ENCODE results near the gene CLCN4.

Gene CLCN4

DNA sequence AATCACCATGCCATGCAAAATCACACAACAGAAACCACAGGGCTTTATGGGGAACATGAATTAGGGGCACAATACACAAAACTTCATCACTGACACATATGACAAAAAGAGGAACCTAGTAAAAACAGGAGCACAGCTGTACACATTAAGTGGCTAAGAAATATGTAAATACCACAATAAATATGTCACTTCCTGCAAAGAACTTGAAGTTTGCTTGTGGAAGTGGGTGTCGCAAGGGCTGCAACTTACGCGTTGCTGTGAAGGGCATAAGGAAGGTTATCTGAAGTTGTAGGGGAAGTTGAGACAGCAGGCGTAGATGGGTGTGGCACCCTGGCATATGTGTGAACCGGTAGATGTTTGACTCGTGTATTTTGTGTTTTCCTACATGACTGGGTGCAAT lies 42.4 kb downstream of the CLCN4 start:
- DNase-seq: no peak

DNA sequence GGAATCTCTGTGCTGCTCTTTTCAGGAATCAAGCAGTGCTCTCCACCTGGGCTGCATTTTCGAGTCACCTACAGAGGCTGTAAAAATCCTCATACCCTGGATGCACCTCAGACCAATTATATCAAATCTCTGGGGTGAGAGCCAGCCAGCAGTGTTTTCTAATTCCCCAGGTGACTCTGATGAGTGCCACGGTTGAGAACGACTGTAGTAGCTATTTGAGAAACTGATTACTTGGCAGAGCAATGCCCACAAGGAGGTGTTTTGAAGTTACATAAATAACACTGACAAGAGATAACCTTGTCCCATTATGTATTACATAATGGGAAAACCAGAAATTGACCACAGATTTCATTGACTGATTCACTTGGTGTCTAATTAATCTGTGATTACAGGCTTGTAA lies 46.8 kb downstream of the CLCN4 start:
- no peak for DNase-seq

DNA sequence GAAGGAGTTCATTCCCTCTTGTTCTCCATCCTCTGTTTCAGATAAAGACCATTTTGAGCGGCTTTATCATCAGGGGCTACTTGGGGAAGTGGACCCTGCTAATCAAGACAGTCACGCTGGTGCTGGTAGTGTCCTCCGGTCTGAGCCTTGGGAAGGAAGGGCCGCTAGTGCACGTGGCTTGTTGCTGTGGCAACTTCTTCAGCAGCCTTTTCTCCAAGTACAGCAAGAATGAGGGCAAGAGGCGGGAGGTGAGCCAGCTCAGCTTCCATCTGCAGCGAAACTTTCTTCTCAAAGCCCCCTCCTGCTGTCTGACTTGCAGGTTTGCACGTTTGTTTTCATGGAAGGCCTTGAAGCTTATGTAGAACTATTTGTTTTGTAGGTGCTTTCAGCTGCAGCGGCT lies 49.5 kb downstream of the CLCN4 start:
- no peak for DNase-seq

- no peak for DNase-seq
These were observed 51.6 kb downstream of the CLCN4 start for GRCh38 chrX:10208281-10208856.

- no peak for DNase-seq
These were observed 52.2 kb downstream of the CLCN4 start for GRCh38 chrX:10208953-10209352.

DNA sequence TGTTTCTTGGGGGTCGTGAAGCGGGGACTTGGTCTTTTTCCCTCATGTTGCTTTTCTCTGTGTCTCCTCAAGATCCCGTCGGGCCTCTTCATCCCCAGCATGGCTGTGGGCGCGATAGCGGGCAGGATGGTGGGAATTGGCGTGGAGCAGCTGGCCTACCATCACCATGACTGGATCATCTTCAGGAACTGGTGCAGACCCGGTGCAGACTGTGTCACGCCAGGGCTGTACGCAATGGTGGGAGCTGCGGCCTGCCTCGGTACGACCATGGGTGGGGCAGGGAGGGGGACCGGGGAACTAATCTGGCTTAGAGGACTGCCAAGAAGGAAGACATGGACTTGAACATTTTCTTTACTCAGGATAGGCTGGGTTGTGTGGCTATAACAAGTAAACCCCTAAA lies 55.6 kb downstream of the CLCN4 start:
- DNase-seq: no peak

DNA sequence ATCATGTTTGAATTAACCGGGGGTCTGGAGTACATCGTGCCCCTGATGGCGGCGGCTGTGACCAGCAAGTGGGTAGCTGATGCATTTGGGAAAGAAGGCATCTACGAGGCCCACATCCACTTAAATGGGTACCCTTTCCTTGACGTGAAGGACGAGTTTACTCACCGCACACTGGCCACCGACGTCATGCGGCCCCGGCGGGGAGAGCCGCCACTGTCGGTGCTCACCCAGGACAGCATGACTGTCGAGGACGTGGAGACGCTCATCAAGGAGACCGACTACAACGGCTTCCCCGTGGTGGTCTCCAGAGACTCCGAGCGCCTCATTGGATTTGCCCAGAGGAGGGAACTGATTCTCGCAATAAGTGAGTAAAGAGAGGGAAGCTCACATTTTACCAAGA lies 56.9 kb downstream of the CLCN4 start:
- DNase-seq: no peak

DNA sequence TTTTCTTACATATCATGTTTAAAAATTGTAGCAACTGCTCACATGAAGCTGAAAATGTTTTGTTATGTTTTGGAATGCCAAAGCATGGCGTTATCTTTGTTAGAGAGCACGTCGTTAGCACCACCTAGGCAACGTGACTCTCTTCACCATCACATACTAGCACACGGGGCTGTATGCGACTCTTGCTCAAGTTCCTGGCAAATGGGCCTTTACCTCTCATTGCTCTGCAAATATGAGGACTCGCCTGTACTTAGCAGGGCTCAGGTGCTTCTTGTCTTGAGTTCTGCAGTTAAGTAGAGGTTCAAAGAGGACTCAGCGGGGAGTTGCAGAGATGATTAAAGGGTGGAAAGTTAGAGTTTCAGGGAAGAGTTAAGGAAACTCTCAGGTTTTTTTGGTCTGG lies 59.4 kb downstream of the CLCN4 start:
- no peak for DNase-seq

DNA sequence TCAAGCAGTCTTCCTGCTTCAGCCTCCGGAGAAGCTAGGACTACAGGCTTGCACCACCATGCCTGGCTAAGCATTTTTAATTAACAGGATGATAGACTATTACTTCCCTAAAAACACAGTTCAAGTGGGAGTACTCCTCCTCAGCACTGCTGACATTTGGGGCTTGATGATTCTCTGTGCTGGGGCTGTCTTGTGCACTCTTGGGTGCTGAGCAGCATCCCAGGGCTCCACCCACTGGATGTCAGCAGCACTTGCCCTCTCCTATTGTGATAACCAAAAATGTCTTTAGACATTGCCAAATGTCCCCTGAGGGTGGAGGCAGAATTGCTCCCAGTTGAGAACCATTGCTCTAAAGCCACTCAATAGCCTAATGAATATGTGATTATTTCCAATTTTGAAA lies 60.4 kb downstream of the CLCN4 start:
- DNase-seq: no peak

GRCh38 chrX:10221651-10222050 lies 64.9 kb downstream of the CLCN4 start:
- no peak for DNase-seq

DNA sequence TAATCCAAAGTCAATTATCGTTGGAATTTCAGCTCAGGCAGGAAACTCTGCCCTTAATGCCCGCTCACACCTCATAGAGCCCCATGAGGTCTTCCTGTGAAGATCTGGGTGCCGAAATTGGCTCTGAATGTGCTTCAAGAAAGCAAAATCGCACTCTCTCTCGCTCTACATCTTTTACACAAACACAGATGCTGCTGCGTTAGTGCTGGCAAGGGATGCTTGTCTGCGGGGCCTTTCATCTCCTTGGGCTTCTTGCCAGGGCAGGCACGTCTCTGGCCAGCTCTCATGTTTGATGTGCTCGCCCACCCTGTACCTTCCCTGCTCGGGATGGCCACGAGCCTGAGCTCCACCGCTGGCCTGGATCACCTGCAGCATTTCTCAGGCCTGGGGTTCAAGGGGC lies 66.5 kb downstream of the CLCN4 start:
- no peak for DNase-seq

- DNase-seq: no peak
These were observed 67.0 kb downstream of the CLCN4 start for GRCh38 chrX:10223781-10224180.

DNA sequence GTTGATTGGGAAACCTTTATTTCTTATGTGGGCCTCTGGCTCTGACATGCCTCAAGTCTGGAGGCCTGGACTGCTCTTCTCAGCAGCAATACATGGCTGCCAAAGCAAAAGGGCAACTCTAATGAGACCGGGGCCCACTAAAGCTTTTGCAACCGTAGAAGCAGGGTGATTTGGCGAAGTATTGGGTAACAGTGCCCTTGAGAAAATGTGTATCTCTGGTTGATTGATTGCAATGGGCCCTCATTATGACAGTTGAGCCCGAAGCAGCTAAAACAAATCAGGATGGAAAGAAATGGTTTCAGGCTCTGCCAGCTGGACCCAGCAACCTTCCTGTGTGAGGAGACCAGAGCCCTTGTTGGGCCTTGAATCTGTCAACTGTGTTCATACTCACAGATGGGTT lies 73.4 kb downstream of the CLCN4 start:
- no peak for DNase-seq

- DNase-seq: peak; percentile 6
These were observed 74.7 kb downstream of the CLCN4 start for GRCh38 chrX:10231461-10231860.

DNA sequence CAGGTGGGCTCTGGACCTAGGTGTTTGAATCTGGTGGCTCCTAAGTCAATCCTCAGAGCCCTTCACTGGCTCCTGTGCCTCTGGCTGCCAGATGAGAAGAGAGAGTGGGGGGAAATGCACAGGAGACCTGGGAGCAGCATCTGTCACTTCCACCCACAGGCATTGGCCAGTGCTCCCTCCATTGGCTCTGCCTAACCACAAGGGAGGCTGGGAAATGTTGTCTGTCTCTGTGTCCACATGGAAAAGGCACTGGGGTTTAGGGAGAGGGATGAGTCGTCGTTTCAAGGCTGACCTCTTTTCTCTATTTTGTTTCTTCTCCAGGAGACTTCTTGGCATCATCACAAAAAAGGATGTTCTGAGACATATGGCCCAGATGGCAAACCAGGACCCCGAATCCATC lies 76.4 kb downstream of the CLCN4 start:
- DNase-seq: no peak

DNA sequence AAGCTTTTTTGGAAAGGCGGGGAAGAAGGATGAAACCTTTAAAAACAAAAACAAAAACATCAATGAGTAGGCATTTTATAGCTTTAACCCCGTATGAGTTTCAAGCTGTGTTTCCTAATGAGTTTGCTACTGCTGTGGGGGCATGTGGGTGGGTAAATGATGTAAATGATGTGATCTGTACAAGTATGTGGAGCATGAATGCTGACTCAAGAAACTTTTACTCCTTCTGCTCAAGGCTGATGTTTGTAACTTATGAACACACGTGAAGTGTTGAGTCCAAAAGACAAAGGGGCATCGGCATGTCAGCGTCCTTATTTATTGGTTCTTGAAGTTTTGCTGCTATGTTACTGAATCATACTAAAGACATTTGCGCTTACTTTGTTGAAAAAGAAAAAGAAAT lies 76.9 kb downstream of the CLCN4 start:
- DNase-seq: no peak

GRCh38 chrX:10235851-10236250 lies 79.1 kb downstream of the CLCN4 start:
- no peak for DNase-seq

DNA sequence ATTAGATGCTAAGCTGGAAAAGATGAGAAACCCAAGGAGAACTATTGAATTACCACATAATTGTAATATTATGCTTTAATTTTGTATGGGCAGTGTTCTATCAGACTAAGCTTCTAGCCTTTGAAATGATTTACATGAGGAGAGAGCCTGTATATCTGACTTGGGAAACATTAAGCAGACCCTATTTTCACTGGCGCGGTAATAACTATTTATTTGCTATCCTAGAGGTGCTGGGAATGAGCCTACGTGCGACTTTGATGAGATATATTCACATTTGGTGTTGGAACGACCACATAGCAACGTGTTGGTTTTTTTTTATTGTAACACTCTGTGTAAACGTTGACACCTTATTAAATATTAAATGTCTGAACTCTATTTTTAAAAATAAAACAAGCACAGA lies 80.5 kb downstream of the CLCN4 start:
- no peak for DNase-seq

- DNase-seq: no peak
These were observed 82.9 kb downstream of the CLCN4 start for GRCh38 chrX:10239611-10240064.

DNA sequence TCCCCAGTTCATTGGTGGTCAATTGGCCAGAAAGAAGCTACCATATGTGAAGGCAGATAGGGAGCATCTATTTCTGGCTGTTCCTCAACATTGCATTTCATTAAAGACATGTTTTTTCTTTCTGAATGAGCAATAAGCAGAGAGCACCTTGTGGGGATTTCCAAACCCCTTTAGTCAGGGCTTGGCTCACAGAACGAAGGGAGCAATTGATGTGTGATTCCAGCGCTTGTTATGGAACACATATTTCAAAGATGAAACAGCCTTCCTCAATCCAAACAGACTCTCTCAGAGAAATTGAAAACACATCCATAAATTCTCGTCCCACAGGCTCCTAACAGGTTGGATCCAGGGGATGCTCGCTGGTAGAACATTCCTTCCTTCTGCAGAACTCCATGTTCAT lies 84.1 kb downstream of the CLCN4 start:
- no peak for DNase-seq

- DNase-seq: no peak
These were observed 85.3 kb downstream of the CLCN4 start for GRCh38 chrX:10242026-10242425.

GRCh38 chrX:10243106-10243505 lies 86.3 kb downstream of the CLCN4 start:
- DNase-seq: no peak

- DNase-seq: no peak
These were observed 88.3 kb downstream of the CLCN4 start for GRCh38 chrX:10244915-10245622.

- DNase-seq: no peak
These were observed 89.1 kb downstream of the CLCN4 start for GRCh38 chrX:10245886-10246285.

- DNase-seq: no peak
These were observed 89.5 kb downstream of the CLCN4 start for GRCh38 chrX:10246297-10246696.

Measured in DMS53 (cell line).